Stimulated activated CD4-positive, alpha-beta T cell treated with anti-CD3 and anti-CD28 coated beads, Interleukin-12 subunit alpha, Interleukin-12 subunit beta, amount 100 ng/mL, for 24 hours (primary cell): Measurements from ENCODE around the gene IL4.
"Not testable (repeated sequence)": the region's sequence is repeated elsewhere in the genome, so short reads cannot be mapped to it uniquely, and the experiment has no call there.

Experiments used
- DNase-seq, 2 experiments: peaks; one replicate each; pipeline ENCODE4 v3.0.0-alpha.2; 2020; ENCODE audit warnings: low read depth in 2 of 2

IL4 gene

DNA sequence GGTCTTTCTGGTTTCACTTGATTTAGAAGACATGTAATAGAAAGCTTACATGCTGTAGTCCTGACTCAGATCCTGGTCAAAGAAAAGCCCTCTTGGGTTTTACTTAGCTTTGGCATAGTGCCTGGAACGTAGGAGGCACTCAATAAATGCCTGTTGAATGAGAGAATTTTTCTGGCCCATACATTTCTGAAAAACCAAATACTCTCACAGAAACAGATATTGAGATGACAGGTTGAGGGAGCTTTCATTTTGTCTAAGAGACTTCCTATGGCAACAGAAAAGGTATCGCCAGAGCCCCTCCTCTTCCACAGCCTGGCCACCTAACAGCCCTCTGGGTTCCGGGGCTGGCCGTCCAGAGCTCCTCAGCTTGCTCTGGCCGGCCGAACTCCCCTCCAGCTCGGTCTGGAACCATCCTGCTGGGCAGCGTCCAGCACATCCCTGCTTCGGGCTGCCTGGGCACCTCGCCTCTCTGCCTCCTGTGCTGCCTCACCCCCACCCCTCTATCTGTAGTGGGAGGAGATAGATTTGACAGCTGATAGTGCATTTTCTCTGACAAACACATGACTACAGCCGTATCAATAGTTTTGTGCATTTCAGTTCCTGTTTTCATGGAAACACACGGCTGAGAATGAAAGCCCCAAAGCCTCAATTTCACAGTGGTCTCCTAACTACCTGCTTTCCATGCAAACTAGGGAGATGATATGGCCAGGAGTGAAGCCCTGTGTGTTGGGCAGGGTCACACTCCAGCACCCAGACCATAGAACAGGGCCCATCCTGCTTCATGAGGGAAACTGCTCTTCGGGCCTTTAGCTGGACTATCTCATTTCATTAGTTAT lies 1.1 kb downstream of the IL4 start:
- DNase-seq = no peak

- DNase-seq = no peak
Observed at GRCh38 chr5:132675936-132676689, 2.3 kb downstream of the IL4 start.

GRCh38 chr5:132677191-132677590 lies 3.4 kb downstream of the IL4 start:
- DNase-seq = no peak

DNA sequence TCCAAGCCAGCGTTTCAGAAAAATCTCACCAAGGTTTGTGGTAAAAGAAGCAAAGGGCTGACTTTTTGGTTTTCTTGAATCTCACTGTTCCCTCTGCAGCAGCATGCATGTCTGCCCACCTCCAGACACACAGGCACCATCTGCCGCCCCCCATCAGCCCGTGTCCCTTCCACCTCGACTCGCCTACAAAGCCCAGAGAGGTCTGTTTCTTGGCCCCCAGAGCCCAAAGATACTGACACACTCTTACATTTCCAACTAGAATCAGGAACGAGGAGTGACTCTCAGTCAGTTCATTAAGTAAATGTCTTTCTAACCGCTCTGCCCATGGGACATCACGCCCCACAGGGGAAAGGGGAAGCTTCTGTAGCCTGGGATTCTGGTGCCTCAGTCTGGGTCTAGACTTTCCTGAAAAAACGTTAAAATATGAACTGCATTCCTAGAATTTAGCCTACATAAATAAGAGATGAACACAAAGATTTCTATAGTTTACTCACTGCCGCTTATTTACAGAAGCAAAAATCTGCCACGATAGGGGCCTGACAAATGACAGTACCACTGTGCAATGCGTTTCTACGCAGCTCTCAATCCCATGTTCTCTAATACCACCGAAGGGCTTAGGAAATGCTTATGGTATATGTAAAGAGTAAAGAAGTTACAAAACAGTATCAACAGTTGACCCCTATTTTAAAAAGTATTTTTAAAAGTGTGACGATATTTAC lies 4.1 kb downstream of the IL4 start:
- no peak for DNase-seq

- DNase-seq = no peak
Observed at GRCh38 chr5:132678735-132679134, 4.9 kb downstream of the IL4 start.

DNA sequence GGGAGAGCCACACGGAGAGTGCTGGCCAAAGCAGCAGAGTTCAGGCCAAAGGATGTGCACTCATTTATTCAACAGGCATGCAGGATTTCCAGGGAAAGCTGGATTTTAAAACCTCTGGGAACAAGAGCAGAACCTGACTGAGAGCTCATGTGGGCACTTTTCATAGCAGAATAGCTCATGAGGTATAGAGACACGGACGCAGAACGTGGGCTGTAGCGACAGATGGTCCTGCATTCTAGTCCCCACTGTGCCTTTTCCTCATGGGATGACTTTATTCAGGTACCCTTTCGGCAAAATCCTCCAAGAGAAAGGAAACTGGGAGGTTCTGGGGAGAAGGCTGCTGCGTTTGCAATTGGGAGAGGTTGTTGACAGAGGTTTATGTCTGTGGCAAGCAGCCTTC lies 5.4 kb downstream of the IL4 start:
- no peak for DNase-seq

DNA sequence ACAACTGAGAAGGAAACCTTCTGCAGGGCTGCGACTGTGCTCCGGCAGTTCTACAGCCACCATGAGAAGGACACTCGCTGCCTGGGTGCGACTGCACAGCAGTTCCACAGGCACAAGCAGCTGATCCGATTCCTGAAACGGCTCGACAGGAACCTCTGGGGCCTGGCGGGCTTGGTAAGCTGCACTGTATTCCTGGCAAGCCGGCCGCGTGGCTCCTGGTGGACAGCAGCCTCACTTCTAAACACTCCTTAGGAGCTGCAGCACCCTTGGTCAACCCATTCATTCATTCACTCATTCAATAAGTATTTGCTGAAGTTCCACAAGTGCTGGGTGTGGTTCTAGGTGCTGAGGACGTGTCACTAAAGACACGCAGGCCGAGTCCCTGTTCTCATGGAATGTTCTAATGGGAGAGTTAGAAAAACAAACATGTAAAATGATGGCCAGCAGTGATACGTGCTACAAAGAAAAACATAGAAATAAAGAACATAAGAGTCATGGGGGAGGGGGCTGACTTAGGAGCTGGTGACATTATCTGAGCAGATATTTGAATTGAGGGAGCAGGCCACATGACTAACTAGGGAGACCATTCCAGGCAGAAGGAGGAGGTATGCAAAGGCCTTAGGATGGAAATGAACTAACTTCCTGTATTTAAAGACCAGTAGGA lies 6.1 kb downstream of the IL4 start:
- DNase-seq = no peak

GRCh38 chr5:132680780-132681475 lies 7.1 kb downstream of the IL4 start:
- no peak for DNase-seq

GRCh38 chr5:132681476-132681831 lies 7.7 kb downstream of the IL4 start:
- DNase-seq = no peak

- DNase-seq = no peak
Observed at GRCh38 chr5:132681983-132682382, 8.2 kb downstream of the IL4 start.

- DNase-seq = no peak
Observed at GRCh38 chr5:132684491-132684890, 10.7 kb downstream of the IL4 start.

DNA sequence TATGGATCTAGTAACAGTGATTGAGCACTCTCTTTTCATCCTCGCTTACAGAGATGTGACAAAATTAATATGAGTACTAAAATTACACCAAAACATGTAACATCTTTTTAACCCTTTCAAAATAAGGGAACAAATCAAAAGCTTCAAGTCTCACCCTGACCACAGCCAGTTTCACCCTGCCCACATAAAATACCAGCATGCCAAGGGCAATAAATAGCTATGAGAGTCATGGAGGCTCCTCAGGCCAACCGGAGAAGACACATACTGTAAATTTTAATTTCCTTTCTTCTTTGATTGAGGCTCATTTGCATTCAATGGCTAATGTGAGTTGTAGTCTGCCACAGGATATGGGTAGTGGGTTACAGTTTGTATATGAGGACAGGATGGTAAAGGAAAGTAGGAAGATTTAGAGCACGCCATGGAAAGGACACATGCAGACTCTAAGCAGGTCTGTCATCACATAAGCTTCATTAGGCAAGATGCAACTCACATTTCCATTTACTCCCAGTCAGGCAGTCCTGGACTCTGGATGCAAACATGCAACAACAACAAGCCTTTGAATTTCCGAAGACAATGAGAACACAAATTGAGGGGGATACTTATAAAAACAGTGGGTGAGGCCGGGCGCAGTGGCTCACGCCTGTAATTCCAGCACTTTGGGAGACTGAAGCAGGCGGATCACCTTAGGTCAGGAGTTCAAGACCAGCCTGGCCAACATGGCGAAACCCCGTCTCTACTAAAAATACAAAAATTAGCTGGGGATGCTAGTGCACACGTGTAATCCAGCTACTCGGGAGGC lies 11.3 kb downstream of the IL4 start:
- no peak for DNase-seq

- DNase-seq = no peak
Observed at GRCh38 chr5:132686193-132686592, 12.4 kb downstream of the IL4 start.

DNA sequence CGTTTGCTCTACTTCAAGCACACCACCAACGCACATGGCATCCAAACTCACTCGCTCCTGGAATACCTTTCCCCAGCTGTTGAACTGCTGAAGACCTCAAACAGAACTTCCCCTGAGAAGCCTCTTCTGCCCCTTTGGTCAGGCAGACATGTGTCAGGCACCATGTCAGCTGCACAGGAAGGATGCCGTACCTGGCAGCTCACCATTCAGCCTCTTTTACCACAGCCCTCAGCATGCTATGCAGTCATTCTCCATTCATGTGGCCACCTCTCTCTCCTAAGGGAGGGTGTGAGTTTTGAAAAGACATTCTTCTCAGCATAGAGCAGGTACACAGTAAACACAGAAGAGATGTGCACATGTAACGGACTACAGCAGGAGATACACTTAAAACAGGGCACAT lies 14.2 kb downstream of the IL4 start:
- DNase-seq = no peak

GRCh38 chr5:132688536-132689339 lies 14.9 kb downstream of the IL4 start:
- no peak for DNase-seq

- DNase-seq = no peak
Observed at GRCh38 chr5:132689513-132689912, 15.7 kb downstream of the IL4 start.

DNA sequence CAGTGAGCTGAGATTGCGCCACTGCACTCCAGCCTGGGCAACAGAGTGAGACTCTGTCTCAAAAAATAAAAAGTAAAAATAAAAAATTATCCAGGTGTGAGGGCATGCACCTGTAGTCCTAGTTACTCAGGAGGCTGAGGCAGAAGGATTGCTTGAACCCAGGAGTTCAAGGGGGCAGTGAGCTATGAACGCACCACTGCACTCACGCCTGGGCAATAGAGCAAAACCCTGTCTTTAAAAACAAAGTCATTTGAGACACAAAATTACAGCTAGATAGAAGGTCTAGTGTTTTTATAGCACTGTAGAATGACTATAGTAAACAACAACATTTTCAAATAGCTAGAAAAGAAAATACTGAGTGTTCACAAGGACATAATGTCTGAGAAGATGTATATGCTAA lies 16.4 kb downstream of the IL4 start:
- no peak for DNase-seq

GRCh38 chr5:132691755-132692631 lies 18.2 kb downstream of the IL4 start:
- not testable (repeated sequence) for DNase-seq

DNA sequence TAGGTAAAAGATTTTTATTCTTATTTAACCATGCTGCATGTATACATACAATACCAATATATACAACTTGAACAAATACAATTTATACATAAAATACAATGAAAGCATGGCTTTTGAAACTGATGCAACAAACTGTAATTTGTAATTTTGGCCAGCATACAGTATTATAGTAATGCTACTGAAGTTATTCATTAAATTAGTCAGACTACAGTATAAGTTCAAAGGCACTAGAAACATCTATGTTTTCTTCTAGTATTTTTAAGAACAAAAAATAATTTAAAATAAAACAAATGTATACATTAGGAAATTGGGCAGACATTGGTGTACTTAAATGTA lies 18.8 kb downstream of the IL4 start:
- DNase-seq = no peak
